ENCODE results near the gene RASGRP4. TPM values are rescaled to one million over a fixed set of nuclear protein-coding genes. Genes with fewer than 3 reads are reported as not detected.
A peak's percentile ranks its signal among the peaks of the same experiment; 100 is the strongest.

Gene RASGRP4
- total RNA-seq, 5 donors from 2014 or later (not counting 1 experiment from before 2014, with no cell fraction given), result 0.09 to 0.70 (median 0.26) TPM

GRCh38 chr19:38389957-38390924, 35.8 kb downstream of the RASGRP4 start:
- 43% methylated on average over 13 of the region's 22 CpGs for WGBS (ENCODE audit: insufficient coverage)
- DNase-seq, result no peak

DNA sequence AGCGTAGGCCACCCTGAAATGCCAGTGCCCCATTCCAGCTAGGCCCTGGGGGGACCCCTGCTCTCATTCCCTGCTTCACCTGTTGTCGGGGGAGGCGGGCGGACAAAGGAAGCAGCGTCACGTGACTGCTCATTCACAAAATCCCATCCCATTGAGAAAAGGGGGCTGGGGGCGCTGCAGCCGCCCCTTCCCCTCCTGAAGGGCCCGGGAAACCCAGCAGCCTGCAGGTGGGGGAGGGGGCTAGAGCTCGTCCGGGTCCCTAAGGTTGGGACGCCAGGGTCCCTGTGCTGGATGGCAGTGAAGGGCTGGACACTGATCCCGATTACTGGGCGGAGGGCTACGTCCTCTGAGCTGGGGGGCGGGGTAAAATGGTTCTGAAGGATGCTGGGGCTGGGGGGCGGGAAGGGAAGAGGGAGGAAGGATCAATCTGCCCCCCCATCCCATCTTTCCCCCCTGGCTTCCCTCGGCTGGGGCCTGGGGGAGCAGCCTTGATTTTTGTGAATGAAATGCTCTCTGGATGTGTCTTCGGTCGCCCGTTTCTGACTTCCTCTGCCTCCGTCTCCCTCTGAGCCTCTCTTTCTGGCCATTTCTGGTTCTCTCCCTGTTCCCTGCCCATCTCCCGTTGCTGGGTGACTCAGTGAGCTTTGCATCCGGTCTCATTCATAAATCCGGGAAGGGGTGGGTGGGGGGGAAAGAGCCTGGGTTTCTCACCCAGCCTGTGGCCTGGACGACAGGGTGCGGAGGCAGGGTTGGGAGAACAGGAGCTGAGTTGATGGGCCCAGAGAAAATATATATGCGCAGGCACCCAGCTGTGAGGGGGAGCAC, 36.7 kb downstream of the RASGRP4 start:
- no peak overlapping the region for H3K27ac Mint-ChIP-seq
- peaks cover 21 to 36% (median 35%) of the 10 kb centered on the region in 3 donors for H3K4me1 Mint-ChIP-seq
- H3K9me3 ChIP-seq, result no peaks in the 10 kb centered on the region
- POLR2A ChIA-PET, result interaction anchor here in 1 of 2 donors (0.5 kb wide), 1 partner anchor 11 kb away, joined by 6 read pairs; no protein-coding TSS in a partner anchor
- H3K4me3 ChIP-seq (ENCODE audit: control insufficient read depth in 1 of 2, extremely low read depth in 1 of 2, low read length in 1 of 2), result peak overlapping the region; percentile 21 to 40
- H3K4me1 ChIP-seq (ENCODE audit: control insufficient read depth in 1 of 2, extremely low read depth in 1 of 2, insufficient read depth in 2 of 2, low read length in 2 of 2), result peaks cover 2 to 44% of the 10 kb centered on the region in 2 experiments
- H3K4me3 Mint-ChIP-seq, result peak overlapping the region; percentile 31 to 89 (median 51)
- WGBS (ENCODE audit: insufficient coverage), result 6% methylated on average over 5 of the region's 28 CpGs
- H3K27me3 ChIP-seq (replicated peaks in 1 of 2; ENCODE audit: control insufficient read depth in 2 of 2, extremely low read depth in 1 of 2, insufficient read depth in 2 of 2, low read length in 1 of 2), result peaks cover 2 to 46% of the 10 kb centered on the region in 2 experiments
- no peaks in the 10 kb centered on the region for H3K36me3 ChIP-seq (ENCODE audit: control insufficient read depth in 2 of 2, extremely low read depth in 1 of 2, insufficient read depth in 1 of 2, low read length in 1 of 2)
- CTCF ChIA-PET, result interaction anchor here (0.5 to 2.4 kb wide), 3 partner anchors 13 to 1003 kb away, joined by 4 to 15 read pairs (median 6); partner anchors contain the start of genes FAM98C (in 1 of the 2) and PSMD8 (in 1 of the 2)
- H3K9me3 Mint-ChIP-seq, result no peaks in the 10 kb centered on the region
- peaks cover 8% of the 10 kb centered on the region for H3K36me3 Mint-ChIP-seq
- no peak overlapping the region for H3K27ac ChIP-seq (ENCODE audit: low read length)
- peak in 1 of 35 experiments; percentile 17 for DNase-seq
- no peak for ATAC-seq (replicated peaks in 1 of 4)
- H3K27me3 Mint-ChIP-seq, result peaks cover 9 to 13% of the 10 kb centered on the region in 2 donors

More at GRCh38 chr19:38389957-38390924, 35.8 kb downstream of the RASGRP4 start:
- H3K4me3 ChIP-seq (ENCODE audit: control insufficient read depth in 1 of 2, extremely low read depth in 1 of 2, low read length in 1 of 2), result no peak overlapping the region
- no peak for ATAC-seq (replicated peaks in 1 of 4)
- POLR2A ChIA-PET, result interaction anchor here in 1 of 2 donors (0.5 to 0.6 kb wide), 2 partner anchors 12 to 1465 kb away, joined by 3 to 6 read pairs; no protein-coding TSS in a partner anchor
- Mint-ChIP-seq H3K4me3 (peak overlapping the region in 2 of 3 donors; percentile 28 to 89), H3K27me3 (peaks cover 9 to 13% of the 10 kb centered on the region in 2 donors), H3K9me3 (no peaks in the 10 kb centered on the region), H3K4me1 (peaks cover 28 to 38% (median 33%) of the 10 kb centered on the region in 3 donors), H3K27ac (no peak overlapping the region), H3K36me3 (peaks cover 3% of the 10 kb centered on the region)
- CTCF ChIA-PET, result interaction anchor here in 1 of 2 donors (1.1 kb wide), 1 partner anchor 13 kb away, joined by 6 read pairs; the partner anchor contains the start of gene FAM98C
- H3K36me3 ChIP-seq (ENCODE audit: control insufficient read depth in 2 of 2, extremely low read depth in 1 of 2, insufficient read depth in 1 of 2, low read length in 1 of 2), result no peaks in the 10 kb centered on the region
- peaks cover 2 to 37% of the 10 kb centered on the region in 2 experiments for H3K27me3 ChIP-seq (replicated peaks in 1 of 2; ENCODE audit: control insufficient read depth in 2 of 2, extremely low read depth in 1 of 2, insufficient read depth in 2 of 2, low read length in 1 of 2)
- peaks cover 5 to 52% of the 10 kb centered on the region in 2 experiments for H3K4me1 ChIP-seq (ENCODE audit: control insufficient read depth in 1 of 2, extremely low read depth in 1 of 2, insufficient read depth in 2 of 2, low read length in 2 of 2)
- H3K27ac ChIP-seq (ENCODE audit: low read length), result no peak overlapping the region
- no peaks in the 10 kb centered on the region for H3K9me3 ChIP-seq

GRCh38 chr19:38388349-38389100, 37.5 kb downstream of the RASGRP4 start, which contains the start of gene SPRED3:
Gene SPRED3 (plus strand): TSS chr19:38388697. CDS start chr19:38390303, 1,606 bp downstream.
- Histone ChIP-seq H3K9me3 (no peaks in the 10 kb centered on the region), H3K36me3 (ENCODE audit: control insufficient read depth in 2 of 2, extremely low read depth in 1 of 2, insufficient read depth in 1 of 2, low read length in 1 of 2) (peaks cover 0 to 8% of the 10 kb centered on the region in 2 donors), H3K4me1 (ENCODE audit: control insufficient read depth in 1 of 2, extremely low read depth in 1 of 2, insufficient read depth in 2 of 2, low read length in 2 of 2) (peaks cover 2 to 43% of the 10 kb centered on the region in 2 experiments), H3K27me3 (replicated peaks in 1 of 2; ENCODE audit: control insufficient read depth in 2 of 2, extremely low read depth in 1 of 2, insufficient read depth in 2 of 2, low read length in 1 of 2) (peaks cover 2 to 51% of the 10 kb centered on the region in 2 experiments), H3K27ac (ENCODE audit: low read length) (no peak within 1 kb of the TSS), H3K4me3 (ENCODE audit: control insufficient read depth in 1 of 2, extremely low read depth in 1 of 2, low read length in 1 of 2) (peak within 1 kb of the TSS; percentile 40 to 54)
- Mint-ChIP-seq H3K4me3 (peak within 1 kb of the TSS; percentile 83 to 91 (median 89)), H3K27me3 (peaks cover 9 to 13% of the 10 kb centered on the region in 2 donors), H3K9me3 (no peaks in the 10 kb centered on the region), H3K4me1 (peaks cover 13 to 31% (median 30%) of the 10 kb centered on the region in 3 donors), H3K36me3 (peaks cover 15% of the 10 kb centered on the region), H3K27ac (peak within 1 kb of the TSS; percentile 62 to 76)
- CTCF ChIA-PET, result interaction anchor here (0.5 to 2.4 kb wide), 6 partner anchors 14 to 1002 kb away, joined by 3 to 31 read pairs (median 5); partner anchors contain the start of genes FAM98C (in 2 of the 2), MRPS12 (in 1 of the 2), PSMD8 (in 1 of the 2) and SARS2 (in 1 of the 2)
- WGBS (ENCODE audit: insufficient coverage), result under 1% methylated on average over 31 of the region's 46 CpGs
- ATAC-seq (replicated peaks in 1 of 4) (no peak), DNase-seq (peak in 1 of 35 experiments; percentile 3)
- POLR2A ChIA-PET, result interaction anchor here in 1 of 2 donors (0.7 to 1.5 kb wide), 5 partner anchors 13 to 814 kb away, joined by 3 to 12 read pairs (median 5); partner anchors contain the start of genes FAM98C, MRPS12, PSMD8 and SARS2

- Histone ChIP-seq H3K27ac (ENCODE audit: low read length) (no peak within 1 kb of the TSS), H3K27me3 (replicated peaks in 1 of 2; ENCODE audit: control insufficient read depth in 2 of 2, extremely low read depth in 1 of 2, insufficient read depth in 2 of 2, low read length in 1 of 2) (peaks cover 0 to 53% of the 10 kb centered on the region in 2 experiments), H3K36me3 (ENCODE audit: control insufficient read depth in 2 of 2, extremely low read depth in 1 of 2, insufficient read depth in 1 of 2, low read length in 1 of 2) (peaks cover 0 to 15% of the 10 kb centered on the region in 2 donors), H3K9me3 (no peaks in the 10 kb centered on the region), H3K4me1 (ENCODE audit: control insufficient read depth in 1 of 2, extremely low read depth in 1 of 2, insufficient read depth in 2 of 2, low read length in 2 of 2) (peaks cover 2 to 43% of the 10 kb centered on the region in 2 experiments), H3K4me3 (ENCODE audit: control insufficient read depth in 1 of 2, extremely low read depth in 1 of 2, low read length in 1 of 2) (peak within 1 kb of the TSS; percentile 40 to 54)
- 2% methylated on average over 48 of the region's 51 CpGs for WGBS (ENCODE audit: insufficient coverage)
- POLR2A ChIA-PET, result interaction anchor here in 1 of 2 donors (0.7 to 1.5 kb wide), 5 partner anchors 12 to 815 kb away, joined by 3 to 12 read pairs (median 5); partner anchors contain the start of genes FAM98C, MRPS12, PSMD8 and SARS2
- Mint-ChIP-seq H3K27ac (peak within 1 kb of the TSS; percentile 62 to 76), H3K27me3 (peaks cover 9 to 13% of the 10 kb centered on the region in 2 donors), H3K4me1 (peaks cover 13 to 31% (median 30%) of the 10 kb centered on the region in 3 donors), H3K36me3 (peaks cover 23% of the 10 kb centered on the region), H3K9me3 (no peaks in the 10 kb centered on the region), H3K4me3 (peak within 1 kb of the TSS; percentile 83 to 91 (median 89))
- DNase-seq (peak; percentile 57 to 83 (median 73)), ATAC-seq (replicated peaks in 1 of 4) (peak; percentile 74 to 79 (median 76))
- CTCF ChIA-PET, result interaction anchor here (0.6 to 2.4 kb wide), 6 partner anchors 12 to 543 kb away, joined by 3 to 31 read pairs (median 5); partner anchors contain the start of genes FAM98C (in 2 of the 2), MRPS12 (in 1 of the 2), PSMD8 (in 1 of the 2) and SARS2 (in 1 of the 2)
Observed at GRCh38 chr19:38387550-38388348, 38.3 kb downstream of the RASGRP4 start, which contains the start of gene GGN. Gene GGN (minus strand): TSS chr19:38388034. CDS start chr19:38387261, 773 bp downstream.

All from T-cell (primary cell).